HepG2 (cell line): ENCODE results near the gene AGPAT3. TPM values are rescaled to one million over a fixed set of nuclear protein-coding genes. Genes with fewer than 3 reads are reported as not detected.
A peak's percentile ranks its signal among the peaks of the same experiment; 100 is the strongest.

Experiments
- ATAC-seq: fragments of 200-7000 bp; cut with Tn5 transposase; 3 replicates; pipeline ENCODE4 v1.9.1; 2020; ENCODE audit warnings: mild to moderate bottlenecking, moderate library complexity
- BruUV-seq: library from RNA; stranded (reverse); fragments of 400-500 nt; replicated peaks from 2 replicates; lab custom pipeline; 2021; lab: Mats Ljungman, UMichigan
- CTCF ChIA-PET: fragments of 300-600 bp; formaldehyde crosslinking; extraction: SDS; loops from one replicate; lab custom pipeline; 2021; ENCODE audit warnings: low total read pairs, inconsistent platforms, low intra/inter-chr PET ratio; lab: Yijun Ruan, JAX
- POLR2A ChIA-PET: fragments of 350-600 bp; sonication (Branson Sonifier 250); formaldehyde crosslinking; loops from one replicate; lab custom pipeline; 2020; ENCODE audit warnings: antibody characterized with exemption, inconsistent platforms; lab: Yijun Ruan, JAX
- DNase-seq: peaks from one replicate; pipeline ENCODE4 v3.0.0-alpha.2; 2015; ENCODE audit warnings: low spot score
- FAIRE-seq: peaks from 3 replicates; lab custom pipeline; 2011; peaks lifted over from hg19 to GRCh38; lab: Jason Lieb, UNC
- H2AFZ ChIP-seq: one replicate; pipeline ENCODE4 v1.6.1; 2011; ENCODE audit warnings: low read length, inconsistent platforms
- H3K27ac ChIP-seq: fragments of 300-600 bp; 3 replicates; pipeline ENCODE4 v1.8.0; 2011; ENCODE audit warnings: mixed run types, mild to moderate bottlenecking, mixed read lengths, low read length, inconsistent platforms; ENCODE audit not compliant: insufficient read depth; ENCODE audit errors: extremely low read length
- H3K27me3 ChIP-seq, 2 experiments: fragments of 200-600 bp in 1 of 2; 2 replicates in 1 of 2; 3 replicates in 1 of 2; pipeline versions ENCODE4 v1.6.0 to v1.8.0; 2011; ENCODE audit warnings: low read length in 2 of 2, mild to moderate bottlenecking in 2 of 2, moderate library complexity in 2 of 2, inconsistent platforms in 1 of 2; ENCODE audit not compliant: insufficient read depth in 2 of 2, control insufficient read depth in 1 of 2
- H3K36me3 ChIP-seq, 2 experiments: fragments of 200-600 bp in 1 of 2; replicated peaks in 1 of 2; 2 replicates in 1 of 2; 3 replicates in 1 of 2; pipeline versions ENCODE4 v1.5.1 to v1.8.0; 2011; ENCODE audit warnings: low read length in 2 of 2, inconsistent platforms in 1 of 2; ENCODE audit not compliant: insufficient read depth in 2 of 2, control insufficient read depth in 1 of 2
- H3K4me1 ChIP-seq: 2 replicates; pipeline ENCODE4 v1.5.1; 2012; ENCODE audit warnings: low read length, inconsistent platforms; ENCODE audit not compliant: insufficient read depth
- H3K4me2 ChIP-seq: 2 replicates; pipeline ENCODE4 v1.6.0; 2011; ENCODE audit warnings: low read depth, low read length, inconsistent platforms
- H3K4me3 ChIP-seq, 3 experiments: fragments of 200-600 bp in 1 of 3; sonication (generic), shearing (Covaris generic) in 1 of 3; replicated peaks in 1 of 3; 2 replicates each; pipeline ENCODE4 v1.5.1; 2011 to 2016; ENCODE audit warnings: low read length in 3 of 3, inconsistent platforms in 2 of 3, low read depth in 2 of 3, mild to moderate bottlenecking in 2 of 3, control low read depth in 1 of 3, mixed read lengths in 1 of 3; ENCODE audit not compliant: insufficient read depth in 1 of 3
- H3K79me2 ChIP-seq: one replicate; pipeline ENCODE4 v1.6.1; 2011; ENCODE audit warnings: low read length, inconsistent platforms; ENCODE audit not compliant: insufficient read depth
- H3K9ac ChIP-seq: 2 replicates; pipeline ENCODE4 v1.6.0; 2011; ENCODE audit warnings: mild to moderate bottlenecking, low read depth, low read length, inconsistent platforms; ENCODE audit not compliant: insufficient read depth
- H3K9me3 ChIP-seq: 2 replicates; pipeline ENCODE4 v1.5.1; 2012; ENCODE audit warnings: mild to moderate bottlenecking, low read length
- H4K20me1 ChIP-seq: 2 replicates; pipeline ENCODE4 v1.6.0; 2011; ENCODE audit warnings: inconsistent platforms, mild to moderate bottlenecking, low read length, moderate library complexity; ENCODE audit not compliant: insufficient read depth
- CREB1 ChIP-seq, 2 experiments: fragments of 450-650 bp in 1 of 2; IDR thresholded peaks; 2 replicates each; pipeline ENCODE4 v1.6.1; 2016 to 2017; ENCODE audit warnings: control low read depth in 1 of 2, mild to moderate bottlenecking in 1 of 2, missing compliant biosample characterization in 1 of 2, missing genetic modification characterization in 1 of 2
- FOSL2 ChIP-seq: sonication (generic); formaldehyde crosslinking; IDR thresholded peaks from 2 replicates; pipeline ENCODE4 v1.4.0; 2020; ENCODE audit warnings: missing genetic modification reagents
- NFIC ChIP-seq: IDR thresholded peaks from 2 replicates; pipeline ENCODE4 v1.6.1; 2012; ENCODE audit warnings: mild to moderate bottlenecking, low read length, inconsistent platforms
- NFYC ChIP-seq: IDR thresholded peaks from 2 replicates; pipeline ENCODE4 v1.6.1; 2016; ENCODE audit warnings: missing genetic modification reagents, missing compliant biosample characterization
- PLRG1 ChIP-seq: fragments of 450-650 bp; conservative IDR thresholded peaks from 2 replicates; pipeline ENCODE4 v1.6.1; 2016
- SMAD1 ChIP-seq: sonication (generic); formaldehyde crosslinking; IDR thresholded peaks from 2 replicates; pipeline ENCODE4 v1.4.0; 2020; ENCODE audit warnings: missing genetic modification reagents, low read depth, mild to moderate bottlenecking, borderline replicate concordance
- SNRNP70 ChIP-seq: fragments of 200-400 bp; formaldehyde crosslinking; IDR thresholded peaks from 2 replicates; pipeline ENCODE4 v1.6.1; 2017; ENCODE audit warnings: mild to moderate bottlenecking, low read depth, low read length, moderate library complexity
- ZNF121 ChIP-seq: sonication (generic); formaldehyde crosslinking; IDR thresholded peaks from 2 replicates; pipeline ENCODE4 v1.5.0; 2020; ENCODE audit warnings: mild to moderate bottlenecking, missing genetic modification reagents
- ZNF441 ChIP-seq: sonication (generic); formaldehyde crosslinking; IDR thresholded peaks from 2 replicates; pipeline ENCODE4 v1.7.0; 2021; ENCODE audit warnings: missing genetic modification reagents, borderline replicate concordance
- ZNF782 ChIP-seq: sonication (generic); formaldehyde crosslinking; IDR thresholded peaks from 2 replicates; pipeline ENCODE4 v1.4.0; 2020; ENCODE audit warnings: missing genetic modification reagents, mild to moderate bottlenecking, borderline replicate concordance
- WGBS: methylation state at CpG from one replicate; pipeline ENCODE4 v1.1.6; 2017; ENCODE audit warnings: low lambda C conversion rate; 5-methylcytosine and 5-hydroxymethylcytosine counted together
- in situ Hi-C: cut with HindIII; loops from 2 replicates; pipeline ENCODE4 v1.10.0; 2017; ENCODE audit warnings: low pct_unique_long_range_greater_than_20kb; ENCODE audit not compliant: extremely low pct_ligation_motif_present
- intact Hi-C: fragments of 100-400 bp; cut with micrococcal nuclease; formaldehyde crosslinking; loops from one replicate; pipeline ENCODE4 v1.10.0; 2022; ENCODE audit not compliant: unreplicated experiment
- polyA plus RNA-seq, 8 experiments: library from polyadenylated mRNA; depleted of rRNA in 3 of 8; stranded (reverse) in 7 of 8; unstranded in 1 of 8; fragments of >200 nt; fragmentation: Illumina TruSeq in 4 of 8; extraction: Trizol in 4 of 8; gene quantifications; 2 replicates each; pipeline versions ENCODE4 v1.2.1 to v1.2.3, GENCODE V29; 2011 to 2016; ENCODE audit warnings: low read depth in 4 of 8, missing spikeins in 1 of 8, mixed read lengths in 1 of 8; ENCODE audit not compliant: insufficient read depth in 1 of 8
- total RNA-seq, 5 experiments: library from RNA; depleted of rRNA; stranded (reverse); fragments of >200 nt; fragmentation: Illumina TruSeq; extraction: Trizol; gene quantifications; 2 replicates each; pipeline ENCODE4 v1.2.3, GENCODE V29; 2016; ENCODE audit warnings: low read depth in 1 of 5
- TF ChIP-seq, protein P1 (sequence below): sonication (generic); formaldehyde crosslinking; IDR thresholded peaks from 2 replicates; pipeline ENCODE4 v1.9.0; 2022; ENCODE audit warnings: low read depth, missing genetic modification reagents

AGPAT3 gene
- total and polyA plus RNA-seq, 2 of the 13 experiments (the other 11 are each of a cell fraction or from before 2014, with no cell fraction given) = 32.2 to 54.4 TPM

GRCh38 chr21:43827015-43827611 lies 37.9 kb upstream of the AGPAT3 start:
- no peak overlapping the region for H3K27ac ChIP-seq
- no peaks in the 10 kb centered on the region for H3K9me3 ChIP-seq
- no peak overlapping the region for H3K9ac ChIP-seq
- H3K4me3 ChIP-seq = peak overlapping the region; percentile 31 to 64 (median 33)
- no peak for TF ChIP-seq SNRNP70
- TF ChIP-seq SMAD1 (CRISPR knock-in tag) = no peak
- TF ChIP-seq NFIC = no peak
- peak; percentile 21; the same call in 1 of the 2 replicates for TF ChIP-seq CREB1 (IDR thresholded peaks at IDR 0.05)
- no peak for TF ChIP-seq CREB1 (CRISPR knock-in tag; IDR thresholded peaks at IDR 0.05)
- peak; percentile 86 for TF ChIP-seq ZNF121 (CRISPR knock-in tag)
- no peak for TF ChIP-seq NFYC (CRISPR knock-in tag)
- no peak for TF ChIP-seq ZNF782 (CRISPR knock-in tag)
- TF ChIP-seq, protein P1, sequence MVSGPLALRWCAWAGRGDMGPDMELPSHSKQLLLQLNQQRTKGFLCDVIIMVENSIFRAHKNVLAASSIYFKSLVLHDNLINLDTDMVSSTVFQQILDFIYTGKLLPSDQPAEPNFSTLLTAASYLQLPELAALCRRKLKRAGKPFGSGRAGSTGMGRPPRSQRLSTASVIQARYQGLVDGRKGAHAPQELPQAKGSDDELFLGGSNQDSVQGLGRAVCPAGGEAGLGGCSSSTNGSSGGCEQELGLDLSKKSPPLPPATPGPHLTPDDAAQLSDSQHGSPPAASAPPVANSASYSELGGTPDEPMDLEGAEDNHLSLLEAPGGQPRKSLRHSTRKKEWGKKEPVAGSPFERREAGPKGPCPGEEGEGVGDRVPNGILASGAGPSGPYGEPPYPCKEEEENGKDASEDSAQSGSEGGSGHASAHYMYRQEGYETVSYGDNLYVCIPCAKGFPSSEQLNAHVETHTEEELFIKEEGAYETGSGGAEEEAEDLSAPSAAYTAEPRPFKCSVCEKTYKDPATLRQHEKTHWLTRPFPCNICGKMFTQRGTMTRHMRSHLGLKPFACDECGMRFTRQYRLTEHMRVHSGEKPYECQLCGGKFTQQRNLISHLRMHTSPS (CRISPR knock-in tag) = no peak
- no peak for TF ChIP-seq PLRG1
- peak; percentile 72 for TF ChIP-seq FOSL2 (CRISPR knock-in tag)
- TF ChIP-seq ZNF441 (CRISPR knock-in tag) = peak; percentile 73; the same call in 1 of the 2 replicates
- TF ChIP-seq, all 625 proteins: peak for 4
- 15% methylated on average over 10 of the region's 18 CpGs for WGBS
- H3K36me3 ChIP-seq = no peaks in the 10 kb centered on the region
- no peak overlapping the region for H2AFZ ChIP-seq
- intact Hi-C loops (loop anchor here (2.0 kb wide), 1 partner anchor 112 kb away; no protein-coding TSS in a partner anchor), in situ Hi-C loops (no loop called here)
- no peaks in the 10 kb centered on the region for H4K20me1 ChIP-seq
- ChIA-PET POLR2A (interaction anchor here (0.7 kb wide), 1 partner anchor 80 kb away, joined by 3 read pairs; no protein-coding TSS in a partner anchor), CTCF (no interaction called here)
- peaks cover 15 to 35% of the 10 kb centered on the region in 2 experiments for H3K27me3 ChIP-seq
- FAIRE-seq (no peak), ATAC-seq (peak; percentile 38), DNase-seq (no peak)
- BruUV-seq = no TSS peak
- no peaks in the 10 kb centered on the region for H3K79me2 ChIP-seq
- H3K4me1 ChIP-seq = peaks cover 43% of the 10 kb centered on the region
- peak overlapping the region; percentile 82 for H3K4me2 ChIP-seq
